Measurements from ENCODE around the gene COMMD9.

COMMD9 gene

DNA sequence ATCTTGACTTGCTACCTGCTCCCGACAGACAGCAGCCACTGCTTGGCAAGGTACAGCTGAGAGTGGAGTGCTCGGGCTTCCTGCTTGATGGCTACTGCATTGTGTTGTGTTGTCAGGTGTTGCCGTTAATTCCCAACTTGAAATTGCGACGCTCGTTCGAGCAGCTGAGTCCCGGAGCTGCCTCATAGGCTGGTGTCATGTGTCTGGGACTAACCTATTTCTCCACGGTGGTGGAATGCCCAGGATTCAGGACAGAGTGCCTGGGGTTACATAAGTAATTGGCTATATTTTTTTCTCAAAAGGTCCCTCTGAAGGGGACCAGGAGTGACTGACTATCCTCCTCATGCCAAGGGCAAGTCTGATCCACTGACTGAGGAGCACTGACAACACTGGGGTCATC, 18.5 kb downstream of the COMMD9 start:
- Histone ChIP-seq H3K9ac (no peak overlapping the region), H3K36me3 (ENCODE audit: control insufficient read depth, insufficient read depth, low read length) (no peaks in the 10 kb centered on the region)
- TF ChIP-seq, protein P1, sequence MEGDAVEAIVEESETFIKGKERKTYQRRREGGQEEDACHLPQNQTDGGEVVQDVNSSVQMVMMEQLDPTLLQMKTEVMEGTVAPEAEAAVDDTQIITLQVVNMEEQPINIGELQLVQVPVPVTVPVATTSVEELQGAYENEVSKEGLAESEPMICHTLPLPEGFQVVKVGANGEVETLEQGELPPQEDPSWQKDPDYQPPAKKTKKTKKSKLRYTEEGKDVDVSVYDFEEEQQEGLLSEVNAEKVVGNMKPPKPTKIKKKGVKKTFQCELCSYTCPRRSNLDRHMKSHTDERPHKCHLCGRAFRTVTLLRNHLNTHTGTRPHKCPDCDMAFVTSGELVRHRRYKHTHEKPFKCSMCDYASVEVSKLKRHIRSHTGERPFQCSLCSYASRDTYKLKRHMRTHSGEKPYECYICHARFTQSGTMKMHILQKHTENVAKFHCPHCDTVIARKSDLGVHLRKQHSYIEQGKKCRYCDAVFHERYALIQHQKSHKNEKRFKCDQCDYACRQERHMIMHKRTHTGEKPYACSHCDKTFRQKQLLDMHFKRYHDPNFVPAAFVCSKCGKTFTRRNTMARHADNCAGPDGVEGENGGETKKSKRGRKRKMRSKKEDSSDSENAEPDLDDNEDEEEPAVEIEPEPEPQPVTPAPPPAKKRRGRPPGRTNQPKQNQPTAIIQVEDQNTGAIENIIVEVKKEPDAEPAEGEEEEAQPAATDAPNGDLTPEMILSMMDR (IDR thresholded peaks at IDR 0.05) = no peak

DNA sequence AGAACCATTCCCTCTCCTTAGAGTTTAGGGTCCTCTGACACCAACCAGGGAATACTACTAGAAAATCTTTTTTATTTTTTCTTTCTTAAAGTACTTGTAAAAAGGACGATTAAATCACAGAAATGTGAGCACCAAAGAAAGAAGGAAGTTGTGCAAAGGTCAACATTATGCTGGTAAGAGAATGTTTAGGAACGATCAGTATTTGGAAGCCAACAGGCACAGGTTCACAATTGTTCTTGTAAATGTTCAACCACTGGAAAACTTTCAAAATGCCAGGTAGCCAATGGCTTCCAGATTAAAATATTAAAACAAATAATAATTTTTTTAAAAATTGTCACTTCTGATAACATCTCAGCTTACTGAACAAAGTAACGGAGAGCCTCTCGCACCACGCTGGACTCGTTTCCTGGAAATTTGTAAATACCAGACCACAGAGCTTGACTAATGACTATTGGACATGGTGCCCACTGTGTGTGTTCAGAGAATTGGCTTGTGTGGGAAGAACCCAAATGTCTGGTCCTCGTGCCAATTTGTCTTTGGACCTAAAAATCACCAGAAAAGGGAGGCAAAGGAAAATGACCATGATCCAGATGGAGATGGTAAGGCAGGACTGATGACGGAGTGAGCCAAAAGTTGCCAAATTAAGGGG, 20.8 kb downstream of the COMMD9 start:
- Histone ChIP-seq H3K36me3 (ENCODE audit: control insufficient read depth, insufficient read depth, low read length) (no peaks in the 10 kb centered on the region), H2AFZ (no peak overlapping the region), H3K4me2 (ENCODE audit: low read length) (no peak overlapping the region), H3K4me1 (no peaks in the 10 kb centered on the region), H3K27ac (no peak overlapping the region), H3K27me3 (ENCODE audit: control insufficient read depth, insufficient read depth, low read length) (no peaks in the 10 kb centered on the region), H3K79me2 (no peaks in the 10 kb centered on the region), H3K9me3 (ENCODE audit: control insufficient read depth, low read length) (no peaks in the 10 kb centered on the region), H3K9ac (no peak overlapping the region), H3K4me3 (ENCODE audit: low read depth, low read length) (no peak overlapping the region)
- TF ChIP-seq, protein P1 (IDR thresholded peaks at IDR 0.05) = no peak

More for the DNA sequence above, 18.5 kb downstream of the COMMD9 start:
- no peaks in the 10 kb centered on the region for H3K79me2 ChIP-seq
- H3K4me1 ChIP-seq = no peaks in the 10 kb centered on the region
- no peak overlapping the region for H2AFZ ChIP-seq
- no peak overlapping the region for H3K4me2 ChIP-seq (ENCODE audit: low read length)
- H3K27ac ChIP-seq = no peak overlapping the region
- H3K9me3 ChIP-seq (ENCODE audit: control insufficient read depth, low read length) = no peaks in the 10 kb centered on the region
- H3K27me3 ChIP-seq (ENCODE audit: control insufficient read depth, insufficient read depth, low read length) = no peaks in the 10 kb centered on the region
- H3K4me3 ChIP-seq (ENCODE audit: low read depth, low read length) = no peak overlapping the region

DNA sequence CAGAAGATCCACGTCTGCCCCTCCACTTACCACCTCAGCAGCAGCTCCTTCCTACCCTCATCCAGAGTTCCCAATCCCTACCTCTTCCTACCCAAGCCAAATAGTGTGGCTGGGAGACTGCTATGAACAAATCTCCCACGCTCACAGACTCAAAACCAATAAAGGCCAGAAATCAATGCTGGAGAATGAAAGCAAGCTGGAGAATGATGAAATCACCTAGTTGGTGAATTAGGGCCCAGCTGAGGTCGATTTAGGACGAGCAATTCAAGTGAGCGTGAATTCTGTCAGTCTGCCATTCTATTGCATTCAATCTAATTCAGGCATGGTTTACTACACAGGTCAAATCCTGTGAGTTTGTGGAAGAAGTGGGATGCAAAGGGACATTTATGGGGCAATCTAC, 22.5 kb downstream of the COMMD9 start:
- no peaks in the 10 kb centered on the region for H3K27me3 ChIP-seq (ENCODE audit: control insufficient read depth, insufficient read depth, low read length)
- H2AFZ ChIP-seq = no peak overlapping the region
- H3K4me1 ChIP-seq = no peaks in the 10 kb centered on the region

DNA sequence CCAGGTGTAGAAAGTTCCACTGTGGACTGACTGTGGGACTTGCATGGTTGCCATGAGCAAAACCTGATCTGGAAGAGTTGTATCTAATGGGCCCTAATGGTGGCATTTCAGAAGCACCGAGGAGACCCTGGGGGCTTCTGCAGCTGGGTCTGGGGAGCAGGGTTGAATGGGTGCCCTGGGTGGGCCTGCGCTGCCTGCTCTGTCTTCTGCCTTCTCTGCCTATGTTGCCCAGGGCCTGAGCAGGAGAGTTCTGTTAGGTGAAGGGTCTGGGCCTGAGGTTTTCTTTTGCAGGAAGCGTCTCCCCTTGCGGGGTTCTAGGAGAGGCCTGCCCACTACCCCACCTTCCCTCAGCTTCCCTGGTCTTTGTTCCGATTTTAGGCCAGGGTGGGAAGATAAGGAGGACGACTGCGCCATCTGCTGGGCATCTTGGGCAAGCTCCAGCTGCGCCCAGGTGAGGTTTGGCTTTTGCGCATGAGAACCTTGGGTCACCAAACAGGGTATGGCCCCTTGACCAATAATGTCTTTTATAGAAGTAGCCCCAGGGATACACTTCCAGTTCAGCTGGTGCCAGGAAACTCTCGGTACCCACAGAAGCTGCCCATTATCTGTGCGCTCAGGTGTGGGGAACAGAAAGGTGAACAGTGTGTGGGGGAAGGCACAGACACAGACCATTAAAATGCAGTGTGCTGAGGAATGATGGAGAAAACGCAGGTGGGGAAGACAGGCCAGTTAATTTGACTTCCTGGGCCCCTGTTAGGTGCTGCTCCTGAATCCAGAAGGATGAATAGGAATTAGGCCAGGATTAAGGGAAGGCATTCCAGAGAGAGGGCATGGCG, 23.2 kb downstream of the COMMD9 start:
- TF ChIP-seq, protein P1 (IDR thresholded peaks at IDR 0.05) = peak; percentile 58
- H3K9ac ChIP-seq = no peak overlapping the region
- no peaks in the 10 kb centered on the region for H3K27me3 ChIP-seq (ENCODE audit: control insufficient read depth, insufficient read depth, low read length)
- H3K9me3 ChIP-seq (ENCODE audit: control insufficient read depth, low read length) = no peaks in the 10 kb centered on the region
- H2AFZ ChIP-seq = no peak overlapping the region
- H3K36me3 ChIP-seq (ENCODE audit: control insufficient read depth, insufficient read depth, low read length) = no peaks in the 10 kb centered on the region
- no peaks in the 10 kb centered on the region for H3K79me2 ChIP-seq
- no peak overlapping the region for H3K4me2 ChIP-seq (ENCODE audit: low read length)
- no peak overlapping the region for H3K4me3 ChIP-seq (ENCODE audit: low read depth, low read length)
- H3K4me1 ChIP-seq = no peaks in the 10 kb centered on the region
- H3K27ac ChIP-seq = no peak overlapping the region

More for the DNA sequence above, 22.5 kb downstream of the COMMD9 start:
- Histone ChIP-seq H3K27ac (no peak overlapping the region), H3K9ac (no peak overlapping the region), H3K79me2 (no peaks in the 10 kb centered on the region), H3K4me2 (ENCODE audit: low read length) (no peak overlapping the region), H3K36me3 (ENCODE audit: control insufficient read depth, insufficient read depth, low read length) (no peaks in the 10 kb centered on the region), H3K4me3 (ENCODE audit: low read depth, low read length) (no peak overlapping the region), H3K9me3 (ENCODE audit: control insufficient read depth, low read length) (no peaks in the 10 kb centered on the region)
- TF ChIP-seq, protein P1 (IDR thresholded peaks at IDR 0.05) = no peak

Data from parathyroid adenoma (tissue), 2 donors.